Heart right ventricle (tissue), 16 donors: ENCODE measurements around the gene RCHY1. TPM values are rescaled to one million over a fixed set of nuclear protein-coding genes. Genes with fewer than 3 reads are reported as not detected.

Experiments used
- ATAC-seq, 8 donors: fragments of 200-7000 bp; cut with Tn5 transposase; one replicate each; pipeline ENCODE4 v1.9.1; 2020; ENCODE audit warnings: mild to moderate bottlenecking in 8 of 8, moderate library complexity in 8 of 8, moderate number of reproducible peaks in 1 of 8
- DNase-seq, 2 donors: peaks; one replicate each; pipeline ENCODE4 v3.0.0-alpha.2; 2020
- H3K27ac ChIP-seq, 10 donors: fragments of 200-600 bp; sonication (generic) in 2 of 10; one replicate each; pipeline versions ENCODE4 v1.5.0 to v1.8.0; 2020 to 2022; ENCODE audit warnings: mild to moderate bottlenecking in 3 of 10
- H3K27me3 ChIP-seq, 7 donors: fragments of 200-600 bp; one replicate each; pipeline ENCODE4 v1.8.0; 2021 to 2022; ENCODE audit warnings: mild to moderate bottlenecking in 2 of 7
- H3K36me3 ChIP-seq, 9 donors: fragments of 200-600 bp; sonication (generic) in 1 of 9; one replicate each; pipeline versions ENCODE4 v1.5.0 to v1.8.0; 2020 to 2022; ENCODE audit warnings: mild to moderate bottlenecking in 2 of 9
- H3K4me1 ChIP-seq, 9 donors: fragments of 200-600 bp; sonication (generic) in 1 of 9; one replicate each; pipeline versions ENCODE4 v1.5.0 to v1.8.0; 2020 to 2022; ENCODE audit warnings: mild to moderate bottlenecking in 4 of 9
- H3K4me3 ChIP-seq, 10 donors: fragments of 200-600 bp; sonication (generic) in 2 of 10; one replicate each; pipeline versions ENCODE4 v1.5.0 to v1.8.0; 2020 to 2022; ENCODE audit warnings: mild to moderate bottlenecking in 7 of 10, moderate library complexity in 2 of 10
- H3K9me3 ChIP-seq, 11 donors: fragments of 200-600 bp in 10 of 11; sonication (generic) in 2 of 11; one replicate each; pipeline versions ENCODE4 v1.5.0 to v1.8.0; 2013 to 2022; ENCODE audit warnings: mild to moderate bottlenecking in 2 of 11, control low read depth in 1 of 11, moderate library complexity in 1 of 11
- WGBS, 2 donors: extraction: QIAGEN DNeasy Blood & Tissue Kit; methylation state at CpG; one replicate each; pipeline ENCODE4 v1.1.7; 2013; ENCODE audit warnings: inconsistent platforms in 1 of 2; 5-methylcytosine and 5-hydroxymethylcytosine counted together
- intact Hi-C, 10 donors: fragments of 100-400 bp; cut with DNase I; formaldehyde crosslinking; loops; one replicate each; pipeline versions ENCODE4 v1.11.1 to v1.14.2; 2022
- polyA plus RNA-seq, 2 donors: library from polyadenylated mRNA; stranded (reverse); fragments of 200-250 nt; gene quantifications; one replicate each; pipeline ENCODE4 v1.2.3, GENCODE V29; 2013
- total RNA-seq, 10 donors: library from RNA; stranded (reverse); fragmentation: NEBNext Ultra II Directional in 3 of 10; extraction: Animal tissue kit (Norgen Biotek cat#: 25700) in 3 of 10; gene quantifications; one replicate each; pipeline versions ENCODE4 v1.2.1 to v1.2.4, GENCODE V29; 2021 to 2023
- TF ChIP-seq, protein P1 (sequence below), 9 donors: fragments of 200-600 bp; sonication (generic) in 2 of 9; IDR thresholded peaks; one replicate each; pipeline versions ENCODE4 v1.5.0 to v1.8.0; 2021 to 2022; ENCODE audit warnings: antibody characterized with exemption in 9 of 9, mild to moderate bottlenecking in 5 of 9, moderate library complexity in 1 of 9
- donor health status: Arrhythmogenic right ventricular cardiomyopathy.
- donor health status: ischemic (EF 13 %, LVEDD 7.1; RV severe dilation, severe dysfunction).
- donor health status: healthy with polysubstance abuse.
- donor health status: DM: no; HTN: yes; CAD: no.
- donor health status: DM: no; HTN: no; CAD: no.
- donor health status: ischemic (EF 25% LVEDD 6.9; RV normal size, moderate dysfunction).
- donor health status: ischemic (EF 25% LVEDD 5.7; RV mildly dilated, moderate dysfunction).
- donor health status: healthy.
- donor health status: DM: yes; HTN: yes; CAD: no.
- donor health status: Ischemic cardiomyopathy.
- donor health status: ischemic (EF 35%, LVEDD 5.7; RV mildly dilated, moderate dysfunction).
- donor health status: nonischemic (EF 11% LVEDD 7.7; RV severe dilation, severe dysfunction).
- donor health status: DM: yes; HTN: yes; CAD: no.
- donor health status: PGD.
- donor health status: ischemic (EF 29% LVEDD 5.4; RV normal size, mild dysfunction).
- donor health status: nonischemic (EF 23%, LVEDD 6.1; RV moderate dilation, normal function).

RCHY1 gene
- total and polyA plus RNA-seq, 12 donors: 15.5 to 62.0 (median 46.3) TPM

DNA sequence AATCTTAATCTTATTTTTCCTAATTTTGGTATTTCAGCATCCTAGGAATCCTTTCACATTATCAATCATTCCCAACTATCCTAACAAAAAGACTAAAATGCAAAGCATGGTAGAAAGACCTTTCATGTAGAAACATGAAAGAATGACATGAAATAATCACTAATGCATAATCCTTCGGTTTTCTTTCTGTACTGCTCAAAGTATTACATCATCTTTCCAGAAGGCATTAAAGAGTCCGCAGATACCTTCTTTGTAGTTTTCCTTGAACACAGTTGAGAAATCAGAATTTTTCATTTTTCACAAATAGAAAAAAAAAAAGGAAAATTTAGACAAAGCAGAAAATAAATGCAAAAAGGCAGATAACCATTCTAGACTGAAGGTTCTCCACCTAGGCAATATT lies 11.5 kb downstream of the RCHY1 start:
- Histone ChIP-seq H3K4me1 (no peaks in the 10 kb centered on the region), H3K27me3 (no peaks in the 10 kb centered on the region), H3K4me3 (no peak overlapping the region), H3K36me3 (peaks cover 0 to 94% (median 28%) of the 10 kb centered on the region in 9 donors), H3K9me3 (peaks cover 0 to 9% (median 0%) of the 10 kb centered on the region in 11 donors), H3K27ac (no peak overlapping the region)
- no peak for ATAC-seq
- intact Hi-C loops: no loop called here
- no peak for DNase-seq
- TF ChIP-seq, protein P1, sequence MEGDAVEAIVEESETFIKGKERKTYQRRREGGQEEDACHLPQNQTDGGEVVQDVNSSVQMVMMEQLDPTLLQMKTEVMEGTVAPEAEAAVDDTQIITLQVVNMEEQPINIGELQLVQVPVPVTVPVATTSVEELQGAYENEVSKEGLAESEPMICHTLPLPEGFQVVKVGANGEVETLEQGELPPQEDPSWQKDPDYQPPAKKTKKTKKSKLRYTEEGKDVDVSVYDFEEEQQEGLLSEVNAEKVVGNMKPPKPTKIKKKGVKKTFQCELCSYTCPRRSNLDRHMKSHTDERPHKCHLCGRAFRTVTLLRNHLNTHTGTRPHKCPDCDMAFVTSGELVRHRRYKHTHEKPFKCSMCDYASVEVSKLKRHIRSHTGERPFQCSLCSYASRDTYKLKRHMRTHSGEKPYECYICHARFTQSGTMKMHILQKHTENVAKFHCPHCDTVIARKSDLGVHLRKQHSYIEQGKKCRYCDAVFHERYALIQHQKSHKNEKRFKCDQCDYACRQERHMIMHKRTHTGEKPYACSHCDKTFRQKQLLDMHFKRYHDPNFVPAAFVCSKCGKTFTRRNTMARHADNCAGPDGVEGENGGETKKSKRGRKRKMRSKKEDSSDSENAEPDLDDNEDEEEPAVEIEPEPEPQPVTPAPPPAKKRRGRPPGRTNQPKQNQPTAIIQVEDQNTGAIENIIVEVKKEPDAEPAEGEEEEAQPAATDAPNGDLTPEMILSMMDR (IDR thresholded peaks at IDR 0.05): no peak
- WGBS, 2 donors: 95 to 96% methylated on average over 2 of the region's 2 CpGs

DNA sequence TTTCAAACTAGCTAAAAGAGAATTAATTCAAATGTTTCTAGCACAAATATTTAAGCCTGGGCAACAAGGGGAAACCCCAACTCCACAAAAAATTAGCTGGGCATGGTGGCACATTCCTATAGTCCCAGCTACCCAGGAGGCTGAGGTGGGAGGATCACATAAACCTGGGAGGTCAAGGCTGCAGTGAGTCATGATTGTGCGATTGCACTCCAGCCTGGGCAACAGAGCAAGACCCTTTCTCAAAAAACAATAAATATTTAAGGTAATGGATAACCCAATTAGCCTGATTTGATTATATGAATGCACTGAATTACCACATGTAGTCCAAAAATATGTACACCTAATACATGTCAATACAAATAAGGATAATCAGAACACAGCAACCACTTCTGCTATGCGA lies 14.3 kb downstream of the RCHY1 start:
- WGBS, 2 donors: 97 to 99% methylated on average over 2 of the region's 2 CpGs
- no peak overlapping the region for H3K4me3 ChIP-seq
- H3K4me1 ChIP-seq: peaks cover 0 to 25% (median 2%) of the 10 kb centered on the region in 9 donors
- peaks cover 0 to 92% (median 29%) of the 10 kb centered on the region in 9 donors for H3K36me3 ChIP-seq
- H3K27me3 ChIP-seq: no peaks in the 10 kb centered on the region
- DNase-seq: no peak
- ATAC-seq: no peak
- H3K27ac ChIP-seq: no peak overlapping the region
- TF ChIP-seq, protein P1 (IDR thresholded peaks at IDR 0.05): no peak
- intact Hi-C loops: loop anchor here in 3 of 10 donors (10.0 kb wide), 1 partner anchor 625 kb away; no protein-coding TSS in a partner anchor
- H3K9me3 ChIP-seq: peaks cover 0 to 9% (median 0%) of the 10 kb centered on the region in 11 donors

DNA sequence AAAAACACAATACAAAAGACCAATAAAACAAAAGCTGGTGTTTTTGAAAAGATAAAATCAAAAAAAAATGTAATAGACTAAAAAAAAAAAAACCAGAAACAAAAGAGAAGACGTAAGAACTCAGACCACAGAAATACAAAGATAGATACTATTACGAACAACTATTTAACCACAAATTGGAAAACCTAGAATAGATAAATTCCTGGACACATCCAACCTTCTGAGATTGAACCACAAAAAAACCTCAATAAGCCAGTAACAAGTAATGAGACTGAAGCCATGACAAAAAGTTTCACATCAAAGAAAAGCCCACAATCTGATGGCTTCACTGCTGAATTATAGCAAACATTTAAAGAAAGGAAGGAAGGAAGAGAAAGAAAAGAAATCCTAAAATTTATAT lies 16.2 kb downstream of the RCHY1 start:
- TF ChIP-seq, protein P1 (IDR thresholded peaks at IDR 0.05): no peak
- Histone ChIP-seq H3K4me3 (no peak overlapping the region), H3K36me3 (peaks cover 0 to 92% (median 23%) of the 10 kb centered on the region in 9 donors), H3K9me3 (peaks cover 0 to 9% (median 0%) of the 10 kb centered on the region in 11 donors), H3K27me3 (no peaks in the 10 kb centered on the region), H3K4me1 (peaks cover 0 to 37% (median 8%) of the 10 kb centered on the region in 9 donors), H3K27ac (no peak overlapping the region)
- WGBS, 2 donors: 88 to 96% methylated on average over 2 of the region's 2 CpGs
- intact Hi-C loops: loop anchor here in 3 of 10 donors (10.0 kb wide), 1 partner anchor 623 kb away; no protein-coding TSS in a partner anchor
- ATAC-seq (no peak), DNase-seq (no peak)

DNA sequence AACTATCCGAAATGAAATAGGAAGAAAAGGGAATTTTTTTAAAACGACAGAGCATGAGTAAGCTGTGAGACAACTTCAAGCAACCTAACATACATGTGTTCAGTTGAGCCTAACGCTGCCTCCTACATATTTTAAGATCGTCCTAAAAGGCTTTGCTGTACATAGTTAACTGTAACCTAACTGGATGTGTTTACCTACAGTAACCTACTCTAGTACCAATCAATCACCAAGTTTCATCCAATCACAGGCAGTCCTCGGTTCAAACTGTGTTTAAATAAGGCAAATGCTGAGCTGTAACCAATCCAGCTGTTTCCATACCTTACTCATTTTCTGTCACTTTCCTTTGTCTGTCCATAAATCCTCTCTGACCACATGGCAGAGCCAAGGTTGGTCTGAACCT lies 17.1 kb downstream of the RCHY1 start:
- intact Hi-C loops: loop anchor here in 3 of 10 donors (10.0 kb wide), 1 partner anchor 622 kb away; no protein-coding TSS in a partner anchor
- no peak overlapping the region for H3K4me3 ChIP-seq
- H3K4me1 ChIP-seq: peaks cover 0 to 37% (median 8%) of the 10 kb centered on the region in 9 donors
- 77 to 78% methylated on average over 5 of the region's 5 CpGs for WGBS, 2 donors
- DNase-seq (no peak), ATAC-seq (no peak)
- peaks cover 0 to 9% (median 0%) of the 10 kb centered on the region in 11 donors for H3K9me3 ChIP-seq
- H3K36me3 ChIP-seq: peaks cover 0 to 92% (median 30%) of the 10 kb centered on the region in 9 donors
- TF ChIP-seq, protein P1 (IDR thresholded peaks at IDR 0.05): no peak
- H3K27ac ChIP-seq: no peak overlapping the region
- no peaks in the 10 kb centered on the region for H3K27me3 ChIP-seq
